Measurements from ENCODE around the gene CD276. TPM values are rescaled to one million over a fixed set of nuclear protein-coding genes. Genes with fewer than 3 reads are reported as not detected.

Gene CD276
- total RNA-seq, 1 experiment from 2014 or later = 133 TPM

GRCh38 chr15:73709686-73710085 is 25.5 kb downstream of the CD276 start:
- Mint-ChIP-seq H3K27me3 (ENCODE audit: low read depth) (no peaks in the 10 kb centered on the region), H3K9me3 (no peaks in the 10 kb centered on the region), H3K27ac (no peak overlapping the region), H3K36me3 (ENCODE audit: insufficient read depth in 1 of 3, low read depth in 3 of 3) (peaks cover 33 to 78% (median 63%) of the 10 kb centered on the region in 3 experiments; a peak in 6 of 7 replicates), H3K4me1 (no peaks in the 10 kb centered on the region), H3K4me3 (no peak overlapping the region)
- H3T11ph ChIP-seq (ENCODE audit: low read length) = no peak overlapping the region
- no peak overlapping the region for H4K5ac ChIP-seq (ENCODE audit: insufficient read length, low read depth, low read length)
- no peaks in the 10 kb centered on the region for H3K79me1 ChIP-seq (ENCODE audit: insufficient read depth, low read depth, low read length, poor library complexity, severe bottlenecking)
- DNase-seq = no peak
- H4K8ac ChIP-seq (replicated peaks; ENCODE audit: insufficient read length, low read depth, low read length) = no peak overlapping the region
- no peak overlapping the region for H3K27ac ChIP-seq (ENCODE audit: insufficient read length, low read depth, low read length)
- no peak overlapping the region for H4K91ac ChIP-seq (ENCODE audit: insufficient read length, low read depth, low read length)
- no peaks in the 10 kb centered on the region for H3K23me2 ChIP-seq (ENCODE audit: insufficient read length, low read depth, low read length, poor library complexity, severe bottlenecking)
- H2BK12ac ChIP-seq (ENCODE audit: insufficient read length, low read depth, low read length) = no peak overlapping the region
- H2BK5ac ChIP-seq (ENCODE audit: insufficient read length, low read length) = no peak overlapping the region
- H3K4me1 ChIP-seq (ENCODE audit: insufficient read depth, low read length) = no peaks in the 10 kb centered on the region
- TF ChIP-seq, protein P1, sequence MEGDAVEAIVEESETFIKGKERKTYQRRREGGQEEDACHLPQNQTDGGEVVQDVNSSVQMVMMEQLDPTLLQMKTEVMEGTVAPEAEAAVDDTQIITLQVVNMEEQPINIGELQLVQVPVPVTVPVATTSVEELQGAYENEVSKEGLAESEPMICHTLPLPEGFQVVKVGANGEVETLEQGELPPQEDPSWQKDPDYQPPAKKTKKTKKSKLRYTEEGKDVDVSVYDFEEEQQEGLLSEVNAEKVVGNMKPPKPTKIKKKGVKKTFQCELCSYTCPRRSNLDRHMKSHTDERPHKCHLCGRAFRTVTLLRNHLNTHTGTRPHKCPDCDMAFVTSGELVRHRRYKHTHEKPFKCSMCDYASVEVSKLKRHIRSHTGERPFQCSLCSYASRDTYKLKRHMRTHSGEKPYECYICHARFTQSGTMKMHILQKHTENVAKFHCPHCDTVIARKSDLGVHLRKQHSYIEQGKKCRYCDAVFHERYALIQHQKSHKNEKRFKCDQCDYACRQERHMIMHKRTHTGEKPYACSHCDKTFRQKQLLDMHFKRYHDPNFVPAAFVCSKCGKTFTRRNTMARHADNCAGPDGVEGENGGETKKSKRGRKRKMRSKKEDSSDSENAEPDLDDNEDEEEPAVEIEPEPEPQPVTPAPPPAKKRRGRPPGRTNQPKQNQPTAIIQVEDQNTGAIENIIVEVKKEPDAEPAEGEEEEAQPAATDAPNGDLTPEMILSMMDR (conservative IDR thresholded peaks at IDR 0.05) = no peak
- no peaks in the 10 kb centered on the region for H3K27me3 ChIP-seq (ENCODE audit: insufficient read depth, low read length)
- no peak overlapping the region for H3K9ac ChIP-seq (ENCODE audit: extremely low read depth, insufficient read length, low read length)
- H3K18ac ChIP-seq (ENCODE audit: insufficient read length, low read depth, low read length) = no peak overlapping the region
- no peak overlapping the region for H2BK15ac ChIP-seq (ENCODE audit: low read depth, low read length)
- H4K20me1 ChIP-seq (ENCODE audit: control insufficient read depth, insufficient read depth, insufficient read length) = no peaks in the 10 kb centered on the region
- no peak overlapping the region for H2BK120ac ChIP-seq (ENCODE audit: low read depth, low read length, poor library complexity, severe bottlenecking)
- WGBS (ENCODE audit: extremely low coverage, insufficient read length, low lambda C conversion rate) = no CpG with 5 or more reads among the region's 4 CpGs
- no peak overlapping the region for H2AK5ac ChIP-seq (ENCODE audit: insufficient read length, low read length)
- H2AFZ ChIP-seq (ENCODE audit: low read length) = no peak overlapping the region
- no peaks in the 10 kb centered on the region for H3K9me3 ChIP-seq (ENCODE audit: control insufficient read depth, low read depth, low read length)
- H3K14ac ChIP-seq (ENCODE audit: insufficient read depth, low read length) = no peak overlapping the region
- H3K4ac ChIP-seq (ENCODE audit: low read depth, low read length) = no peak overlapping the region
- no peak overlapping the region for H2BK20ac ChIP-seq (ENCODE audit: low read depth, low read length, poor library complexity, severe bottlenecking)
- H3K4me2 ChIP-seq (ENCODE audit: insufficient read depth, insufficient read length, low read length) = no peak overlapping the region
- no peak overlapping the region for H3K56ac ChIP-seq (ENCODE audit: insufficient read length, low read depth, low read length)
- H3K79me2 ChIP-seq (ENCODE audit: insufficient read depth, low read length) = no peaks in the 10 kb centered on the region
- no peak overlapping the region for H3K23ac ChIP-seq (ENCODE audit: insufficient read length, low read depth, low read length)
